GM19240 (cell line): Measurements from ENCODE around the gene TBCE.

Experiments used
- DNase-seq: peaks from one replicate; pipeline ENCODE4 v3.0.0; 2011; ENCODE audit warnings: low spot score; ENCODE audit not compliant: insufficient read length

TBCE gene, protein sequence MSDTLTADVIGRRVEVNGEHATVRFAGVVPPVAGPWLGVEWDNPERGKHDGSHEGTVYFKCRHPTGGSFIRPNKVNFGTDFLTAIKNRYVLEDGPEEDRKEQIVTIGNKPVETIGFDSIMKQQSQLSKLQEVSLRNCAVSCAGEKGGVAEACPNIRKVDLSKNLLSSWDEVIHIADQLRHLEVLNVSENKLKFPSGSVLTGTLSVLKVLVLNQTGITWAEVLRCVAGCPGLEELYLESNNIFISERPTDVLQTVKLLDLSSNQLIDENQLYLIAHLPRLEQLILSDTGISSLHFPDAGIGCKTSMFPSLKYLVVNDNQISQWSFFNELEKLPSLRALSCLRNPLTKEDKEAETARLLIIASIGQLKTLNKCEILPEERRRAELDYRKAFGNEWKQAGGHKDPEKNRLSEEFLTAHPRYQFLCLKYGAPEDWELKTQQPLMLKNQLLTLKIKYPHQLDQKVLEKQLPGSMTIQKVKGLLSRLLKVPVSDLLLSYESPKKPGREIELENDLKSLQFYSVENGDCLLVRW

DNA sequence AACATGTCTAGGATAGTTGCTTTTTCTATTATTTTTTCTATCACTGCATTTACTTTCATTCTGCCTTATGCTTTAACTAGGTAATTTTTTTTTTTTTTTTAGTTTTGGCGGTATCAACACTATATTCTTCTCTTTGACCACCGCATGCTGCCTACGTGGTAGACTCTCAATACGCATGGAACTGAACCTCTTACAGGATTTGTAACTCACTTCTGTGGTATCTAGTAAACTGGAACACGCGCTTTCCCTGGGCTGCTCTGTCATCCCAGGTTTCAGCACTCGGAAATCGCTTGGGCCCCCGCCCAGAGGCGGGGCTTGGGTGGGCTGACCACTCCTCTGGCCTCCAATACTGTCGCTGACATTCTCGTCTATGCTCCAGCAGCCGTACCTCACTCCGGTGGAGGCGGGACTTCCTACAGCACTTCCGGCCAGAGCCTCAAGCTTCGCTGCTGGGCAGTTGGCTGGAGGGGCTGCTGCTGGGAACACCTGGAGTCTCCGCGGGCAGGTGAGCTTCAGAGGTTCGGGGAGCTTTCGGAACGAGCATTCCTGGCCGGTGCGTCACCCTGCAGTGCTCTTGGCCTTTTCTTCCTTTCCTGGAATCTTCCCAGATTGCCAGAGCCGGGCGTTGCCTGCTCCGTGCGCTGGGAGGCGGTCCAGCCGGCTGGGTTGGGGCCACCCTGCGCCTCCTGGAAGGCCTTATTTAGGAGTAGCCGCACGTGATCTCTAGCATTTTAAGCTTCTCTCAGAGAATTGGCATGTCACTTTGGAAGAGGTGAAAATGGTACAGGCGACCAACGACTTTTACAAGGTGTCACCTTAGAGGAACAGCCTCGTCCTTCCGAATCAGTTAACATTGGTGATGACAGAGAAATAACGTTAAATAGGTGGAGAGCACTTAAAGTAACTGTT, at the start of gene TBCE:
TBCE (plus strand) TSS at position 428 of the 909 bp plus-strand sequence. CDS start 12,623 bp downstream, outside the sequence.
- DNase-seq, result peak; percentile 93

- no peak for DNase-seq
Measured at GRCh38 chr1:235319255-235319654, 48.0 kb upstream of the TBCE start.

GRCh38 chr1:235320521-235321179, 46.6 kb upstream of the TBCE start:
- no peak for DNase-seq

GRCh38 chr1:235324296-235324695, 42.9 kb upstream of the TBCE start:
- no peak for DNase-seq

GRCh38 chr1:235325139-235325538, 42.1 kb upstream of the TBCE start:
- no peak for DNase-seq

DNA sequence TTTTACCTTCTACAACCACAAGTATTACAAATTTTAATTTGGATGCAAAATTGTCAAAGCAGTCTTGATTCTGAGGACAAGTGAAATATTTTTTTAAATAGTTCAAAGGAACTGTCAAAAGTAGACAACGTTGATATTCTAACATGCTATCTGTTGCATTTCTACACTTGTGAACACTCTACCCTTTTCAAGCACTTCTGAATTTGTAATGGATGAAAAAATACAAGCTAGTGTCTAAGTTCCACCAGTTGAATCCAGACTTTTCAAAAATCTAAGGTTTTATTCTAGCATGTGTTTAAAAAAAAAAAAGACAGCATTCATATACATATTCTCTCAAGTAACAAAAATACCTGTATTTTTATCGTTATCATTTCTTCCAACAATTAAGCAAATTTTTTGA, 41.4 kb upstream of the TBCE start:
- DNase-seq, result no peak

DNA sequence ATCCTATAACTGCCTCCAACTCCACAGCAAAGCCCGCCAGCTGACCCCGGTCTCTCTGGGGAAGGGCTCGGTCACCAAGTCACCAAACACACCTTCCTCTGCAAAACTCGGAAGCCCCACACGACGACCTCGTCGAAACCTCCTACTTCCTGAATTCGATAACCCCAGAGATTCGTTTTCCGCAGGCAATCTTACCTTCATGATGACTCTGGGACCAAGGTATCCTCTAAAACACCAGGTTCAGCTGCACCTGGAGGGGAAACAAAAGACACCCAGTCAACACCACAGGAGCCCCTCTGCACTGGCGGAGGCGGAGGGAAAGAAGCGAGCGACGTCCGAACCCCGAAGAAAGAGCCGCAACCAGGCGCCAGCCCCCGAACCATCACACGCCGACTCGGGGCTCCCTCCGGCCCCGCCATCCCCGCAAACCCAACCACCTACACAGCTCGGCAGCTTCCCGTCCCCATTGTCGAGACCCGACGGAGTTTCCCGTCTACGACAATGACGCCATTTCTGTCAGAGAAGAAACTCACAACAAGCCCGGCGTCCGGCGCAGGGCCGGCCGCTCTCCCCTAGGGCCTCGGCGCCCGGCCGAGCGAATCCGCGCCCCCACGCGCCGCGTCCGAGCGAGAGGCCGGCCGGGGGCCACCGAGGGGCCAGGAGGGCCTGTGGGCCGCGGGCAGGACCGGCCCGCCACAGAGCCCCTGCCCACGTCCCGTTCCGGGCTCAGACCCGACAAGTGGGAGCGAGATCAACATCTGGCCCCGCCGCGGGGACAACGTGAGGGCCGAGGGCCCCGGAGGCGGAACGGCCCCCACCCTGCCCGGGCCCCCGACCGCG, 40.3 kb upstream of the TBCE start:
- DNase-seq, result peak; percentile 17

DNA sequence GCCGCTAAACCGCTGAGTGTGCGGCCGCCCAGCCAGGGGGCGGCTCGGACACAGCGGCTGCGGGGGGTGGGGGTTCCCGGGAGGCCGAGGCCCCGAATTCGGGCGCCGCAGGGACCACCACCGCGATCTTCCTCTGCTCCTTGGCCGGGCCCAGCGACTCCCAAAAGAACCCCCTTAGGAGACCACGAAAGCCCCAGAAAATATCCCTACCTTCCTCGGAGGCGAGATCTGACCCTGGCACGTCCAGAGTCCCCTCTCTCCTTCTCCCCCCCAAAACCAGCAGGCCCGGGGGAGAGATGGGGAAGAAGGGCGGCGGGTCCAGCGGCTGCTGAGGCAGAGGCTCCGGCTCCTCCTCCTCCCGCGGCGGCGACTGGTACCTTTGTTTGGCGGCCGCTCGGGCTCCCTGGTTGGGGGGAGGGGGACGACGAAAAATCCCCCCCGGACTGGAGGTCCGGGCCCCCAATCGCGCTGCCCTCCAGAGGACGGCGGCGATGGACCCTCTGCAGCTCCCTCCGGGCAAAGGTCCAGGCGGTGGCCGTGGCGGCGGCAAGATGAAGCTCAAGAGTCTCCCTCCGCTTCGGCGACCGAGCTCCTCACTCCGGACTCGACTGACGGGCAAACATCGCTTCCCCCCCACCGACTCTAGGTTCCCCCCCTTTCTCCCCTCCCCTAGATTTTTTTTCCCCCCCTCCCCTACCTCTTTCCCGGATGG, 39.5 kb upstream of the TBCE start, which contains the start of gene ARID4B:
ARID4B (minus strand) TSS at position 621 of the 712 bp plus-strand sequence. CDS start 1,260 bp downstream, outside the sequence.
- no peak for DNase-seq

DNA sequence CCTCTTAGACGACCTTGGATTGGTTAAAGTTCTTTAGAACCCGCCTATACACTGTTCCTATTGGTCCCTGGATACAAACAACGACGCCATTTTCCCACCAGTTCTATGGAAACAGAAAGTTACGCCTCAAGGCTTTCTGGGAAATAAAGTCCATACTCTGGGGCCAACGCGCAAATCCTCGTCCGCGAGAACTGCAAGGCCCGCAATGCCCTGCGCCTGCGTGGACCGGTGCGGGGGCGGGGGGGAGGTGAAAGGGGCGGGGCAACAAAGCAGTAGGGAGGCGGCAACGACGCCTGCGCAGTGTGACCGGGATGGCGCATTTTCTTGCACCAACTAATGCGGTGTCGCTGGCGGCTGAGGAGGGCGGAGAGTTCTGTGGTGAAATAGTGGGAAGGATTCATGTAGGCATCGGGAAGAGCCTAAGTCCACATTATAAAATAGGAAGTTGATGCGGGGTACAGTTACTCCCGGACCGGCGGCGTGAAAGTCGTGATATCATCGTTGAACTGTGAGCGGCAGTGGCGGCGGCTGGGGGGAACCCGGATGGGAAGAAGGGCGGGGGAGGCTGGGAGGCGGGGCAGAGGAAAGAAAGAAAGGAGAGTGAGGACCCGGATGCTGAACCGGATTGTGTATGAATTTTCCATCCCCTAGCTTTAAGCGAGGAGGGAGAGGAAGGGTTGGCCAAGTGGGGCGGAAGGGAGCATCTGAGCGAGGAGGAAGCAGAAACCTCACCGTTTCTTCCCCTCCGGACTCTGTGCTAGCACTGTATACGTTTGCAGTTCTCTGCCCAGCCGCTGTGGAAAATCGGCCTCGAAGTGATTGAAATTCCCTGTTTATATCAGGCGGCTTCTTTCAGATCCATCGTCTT, 38.7 kb upstream of the TBCE start, which contains the start of gene GGPS1:
GGPS1 (plus strand) TSS at position 300 of the 868 bp plus-strand sequence. CDS start 6,695 bp downstream, outside the sequence.
- peak; percentile 56 for DNase-seq

- DNase-seq, result no peak
Measured at GRCh38 chr1:235329139-235329902, 37.9 kb upstream of the TBCE start.

DNA sequence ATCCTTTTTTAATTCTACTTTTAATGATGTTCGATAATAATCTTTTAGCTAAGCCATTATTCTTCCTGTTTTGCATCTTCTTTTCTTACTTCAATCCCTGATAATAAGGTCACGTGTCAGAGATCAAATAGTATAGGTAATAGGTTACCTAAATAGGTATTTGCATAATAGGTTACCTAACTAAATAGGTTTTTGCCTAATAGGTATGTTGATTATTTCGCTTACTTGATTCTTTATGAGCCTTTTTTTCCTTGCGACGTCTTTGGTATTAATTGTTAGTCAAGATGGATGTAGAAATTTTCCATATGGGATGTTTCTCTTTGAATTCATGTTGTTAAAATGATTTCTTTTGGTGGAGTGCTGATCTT, 36.3 kb upstream of the TBCE start:
- no peak for DNase-seq

DNA sequence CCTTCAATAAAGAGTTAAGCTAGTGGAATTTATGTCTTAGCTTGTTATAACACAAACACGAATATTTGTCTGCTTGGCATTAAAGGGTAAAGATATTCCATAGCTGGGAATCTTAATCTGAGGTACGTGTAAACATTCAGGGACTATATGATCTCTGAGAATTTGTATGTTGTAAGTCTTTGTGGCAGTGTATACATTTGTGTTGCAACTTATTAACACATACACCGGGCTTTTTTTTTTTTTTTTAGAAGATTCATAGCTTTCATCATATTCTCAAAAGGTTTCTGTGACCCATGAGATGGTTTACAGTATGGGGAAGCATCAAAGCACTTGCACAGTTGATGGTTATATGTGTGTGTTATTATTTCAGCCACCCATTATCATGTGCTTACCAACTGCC, 35.8 kb upstream of the TBCE start:
- DNase-seq, result no peak

GRCh38 chr1:235336903-235337302, 30.3 kb upstream of the TBCE start:
- DNase-seq, result no peak

DNA sequence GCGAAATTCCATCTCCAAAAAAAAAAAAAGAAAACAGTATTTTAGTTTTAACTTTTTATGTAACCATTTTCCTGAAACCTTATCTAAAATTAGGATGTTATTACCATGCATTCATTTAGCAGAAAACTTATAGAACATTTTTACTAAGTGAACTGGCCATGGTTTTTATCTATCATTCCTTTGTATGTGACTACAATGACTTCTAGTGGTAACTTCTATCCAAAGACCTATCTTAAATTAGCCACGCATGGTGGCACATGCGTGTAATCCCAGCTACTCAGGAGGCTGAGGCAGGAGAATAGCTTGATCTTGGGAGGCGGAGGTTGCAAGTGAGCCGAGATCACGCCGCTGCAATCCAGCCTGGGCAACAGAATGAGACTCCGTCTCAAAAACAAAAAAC, 27.5 kb upstream of the TBCE start:
- DNase-seq, result no peak

DNA sequence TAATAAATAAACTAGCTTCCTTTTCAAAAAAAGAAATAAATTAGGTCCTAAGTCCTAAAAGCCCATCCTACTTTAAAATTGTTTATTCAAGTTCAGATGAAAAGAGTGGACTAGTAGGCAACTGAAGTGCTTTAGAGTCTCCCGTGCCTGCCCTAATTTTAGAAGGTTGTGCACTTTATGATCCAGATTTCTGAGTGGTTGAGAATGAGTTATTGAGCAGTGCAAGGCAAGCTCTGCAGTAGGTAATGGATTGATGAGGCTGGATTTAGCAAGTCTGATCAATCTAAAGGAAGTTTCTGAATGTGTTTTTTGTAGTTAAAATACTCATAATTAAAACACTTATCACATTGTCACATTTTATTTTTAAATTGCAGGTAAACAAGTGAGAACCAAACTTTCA, 25.9 kb upstream of the TBCE start:
- no peak for DNase-seq

GRCh38 chr1:235342039-235342438, 25.2 kb upstream of the TBCE start:
- DNase-seq, result no peak

DNA sequence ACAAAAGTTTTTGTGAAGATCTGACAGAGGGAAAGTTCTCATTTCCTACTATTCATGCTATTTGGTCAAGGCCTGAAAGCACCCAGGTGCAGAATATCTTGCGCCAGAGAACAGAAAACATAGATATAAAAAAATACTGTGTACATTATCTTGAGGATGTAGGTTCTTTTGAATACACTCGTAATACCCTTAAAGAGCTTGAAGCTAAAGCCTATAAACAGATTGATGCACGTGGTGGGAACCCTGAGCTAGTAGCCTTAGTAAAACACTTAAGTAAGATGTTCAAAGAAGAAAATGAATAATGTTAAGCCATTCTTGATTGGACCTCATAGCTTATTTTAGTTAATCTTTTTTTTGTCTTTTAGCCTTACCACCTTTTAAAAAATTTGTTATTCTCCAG, 24.8 kb upstream of the TBCE start:
- no peak for DNase-seq

- no peak for DNase-seq
Measured at GRCh38 chr1:235343726-235344125, 23.5 kb upstream of the TBCE start.
